ENCODE measurements around the gene ETS1.

GRCh38 chr11:128518493-128519207 is 68.7 kb downstream of the ETS1 start:
- TF ChIP-seq POLR2A (IDR thresholded peaks at IDR 0.05) (no peak), CTCF (IDR thresholded peaks at IDR 0.05) (no peak)

Measured in Peyer's patch (tissue), 4 donors.